Peyer's patch (tissue), 4 donors: Measurements from ENCODE around the gene ZBTB7B.

Experiments used
- POLR2A ChIP-seq, 2 donors: fragments of 450-650 bp; IDR thresholded peaks; one replicate each; pipeline ENCODE4 v1.5.1; 2017; ENCODE audit warnings: antibody characterized with exemption in 2 of 2, mild to moderate bottlenecking in 2 of 2, moderate library complexity in 2 of 2
- TF ChIP-seq, protein P1 (sequence below), 6 experiments: fragments of 450-650 bp in 4 of 6; fragments of 200-600 bp in 2 of 6; sonication (generic) in 1 of 6; IDR thresholded peaks; one replicate each; pipeline ENCODE4 v1.5.1; 2017 to 2019; ENCODE audit warnings: antibody characterized with exemption in 6 of 6, mild to moderate bottlenecking in 3 of 6, moderate library complexity in 1 of 6

DNA sequence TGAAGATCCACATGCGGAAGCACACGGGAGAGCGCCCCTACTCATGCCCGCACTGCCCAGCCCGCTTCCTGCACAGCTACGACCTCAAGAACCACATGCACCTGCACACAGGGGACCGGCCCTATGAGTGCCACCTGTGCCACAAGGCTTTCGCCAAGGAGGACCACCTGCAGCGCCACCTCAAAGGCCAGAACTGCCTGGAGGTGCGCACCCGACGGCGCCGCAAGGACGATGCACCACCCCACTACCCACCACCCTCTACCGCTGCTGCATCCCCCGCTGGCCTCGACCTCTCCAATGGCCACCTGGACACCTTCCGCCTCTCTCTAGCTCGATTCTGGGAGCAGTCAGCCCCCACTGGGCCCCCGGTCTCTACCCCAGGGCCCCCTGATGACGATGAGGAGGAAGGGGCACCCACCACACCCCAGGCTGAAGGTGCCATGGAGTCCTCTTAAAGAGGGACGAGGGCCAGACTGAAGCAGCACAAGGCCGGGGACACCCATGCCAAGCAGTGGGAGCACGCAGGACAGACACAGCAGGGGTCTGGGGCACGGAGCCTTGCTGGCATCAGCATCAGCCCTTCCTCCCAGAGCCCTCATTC is 13.7 kb downstream of the ZBTB7B start:
- TF ChIP-seq, protein P1, sequence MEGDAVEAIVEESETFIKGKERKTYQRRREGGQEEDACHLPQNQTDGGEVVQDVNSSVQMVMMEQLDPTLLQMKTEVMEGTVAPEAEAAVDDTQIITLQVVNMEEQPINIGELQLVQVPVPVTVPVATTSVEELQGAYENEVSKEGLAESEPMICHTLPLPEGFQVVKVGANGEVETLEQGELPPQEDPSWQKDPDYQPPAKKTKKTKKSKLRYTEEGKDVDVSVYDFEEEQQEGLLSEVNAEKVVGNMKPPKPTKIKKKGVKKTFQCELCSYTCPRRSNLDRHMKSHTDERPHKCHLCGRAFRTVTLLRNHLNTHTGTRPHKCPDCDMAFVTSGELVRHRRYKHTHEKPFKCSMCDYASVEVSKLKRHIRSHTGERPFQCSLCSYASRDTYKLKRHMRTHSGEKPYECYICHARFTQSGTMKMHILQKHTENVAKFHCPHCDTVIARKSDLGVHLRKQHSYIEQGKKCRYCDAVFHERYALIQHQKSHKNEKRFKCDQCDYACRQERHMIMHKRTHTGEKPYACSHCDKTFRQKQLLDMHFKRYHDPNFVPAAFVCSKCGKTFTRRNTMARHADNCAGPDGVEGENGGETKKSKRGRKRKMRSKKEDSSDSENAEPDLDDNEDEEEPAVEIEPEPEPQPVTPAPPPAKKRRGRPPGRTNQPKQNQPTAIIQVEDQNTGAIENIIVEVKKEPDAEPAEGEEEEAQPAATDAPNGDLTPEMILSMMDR (IDR thresholded peaks at IDR 0.05) = no peak
- TF ChIP-seq POLR2A (IDR thresholded peaks at IDR 0.05) = no peak
